22Rv1 (cell line): ENCODE measurements around the gene ALLC.

Source experiments
- CTCF ChIP-seq: fragments of 450-650 bp; IDR thresholded peaks from 2 replicates; pipeline ENCODE4 v1.5.1; 2017; ENCODE audit warnings: mild to moderate bottlenecking
- ZFX ChIP-seq: fragments of 450-650 bp; IDR thresholded peaks from 2 replicates; pipeline ENCODE4 v1.6.1; 2017; ENCODE audit warnings: antibody characterized with exemption, borderline replicate concordance

GRCh38 chr2:3747032-3747654 lies 89.1 kb downstream of the ALLC start:
- TF ChIP-seq CTCF (no peak), ZFX (no peak)
